Panc1 (cell line): ENCODE results near the gene GMDS.

Source experiments
- CTCF ChIP-seq: fragments of 450-650 bp; IDR thresholded peaks from 2 replicates; pipeline ENCODE4 v1.5.1; 2017; ENCODE audit warnings: mild to moderate bottlenecking
- POLR2AphosphoS5 ChIP-seq: IDR thresholded peaks from 2 replicates; pipeline ENCODE4 v1.6.1; 2012; ENCODE audit warnings: mild to moderate bottlenecking, low read depth, low read length, moderate library complexity
- REST ChIP-seq, 2 experiments: IDR thresholded peaks; 2 replicates each; pipeline ENCODE4 v1.6.1; 2011 to 2012; ENCODE audit warnings: low read depth in 2 of 2, control low read depth in 1 of 2, low read length in 1 of 2, mild to moderate bottlenecking in 1 of 2, moderate library complexity in 1 of 2; ENCODE audit not compliant: insufficient read depth in 1 of 2
- SIN3A ChIP-seq: IDR thresholded peaks from 2 replicates; pipeline ENCODE4 v1.6.1; 2012; ENCODE audit warnings: low read depth, mild to moderate bottlenecking, low read length, moderate library complexity, borderline replicate concordance; ENCODE audit not compliant: insufficient read depth
- TCF7L2 ChIP-seq: IDR thresholded peaks from 2 replicates; pipeline ENCODE4 v1.6.1; 2011; ENCODE audit warnings: mild to moderate bottlenecking, low read depth, low read length, inconsistent platforms

GRCh38 chr6:1618311-1619097 is 626.9 kb downstream of the GMDS start:
- TF ChIP-seq POLR2AphosphoS5 (no peak), CTCF (no peak), REST (IDR thresholded peaks at IDR 0.05; ENCODE audit: insufficient read depth in 1 of 2, low read depth in 2 of 2, low read length in 1 of 2) (no peak), TCF7L2 (no peak), SIN3A (no peak)
